ENCODE measurements around the gene CSRP1.

The CSRP1 gene

GRCh38 chr1:201471772-201472171 is 35.2 kb downstream of the CSRP1 start:
- no peak for TF ChIP-seq CTCF (conservative IDR thresholded peaks at IDR 0.05; ENCODE audit: low read depth, low read length)
- no peak overlapping the region for H3K4me3 ChIP-seq (ENCODE audit: low read length)
- DNase-seq (ENCODE audit: low read depth) = no peak

GRCh38 chr1:201470581-201470980 is 36.3 kb downstream of the CSRP1 start:
- DNase-seq (ENCODE audit: low read depth) = no peak
- H3K4me3 ChIP-seq (ENCODE audit: low read length) = no peak overlapping the region
- no peak for TF ChIP-seq CTCF (conservative IDR thresholded peaks at IDR 0.05; ENCODE audit: low read depth, low read length)

- no peak for DNase-seq (ENCODE audit: low read depth)
- no peak for TF ChIP-seq CTCF (conservative IDR thresholded peaks at IDR 0.05; ENCODE audit: low read depth, low read length)
- peak overlapping the region; percentile 89 for H3K4me3 ChIP-seq (ENCODE audit: low read length)
These were observed 37.3 kb downstream of the CSRP1 start for GRCh38 chr1:201469645-201470074.

GRCh38 chr1:201468844-201469644 is 37.9 kb downstream of the CSRP1 start, which contains the start of gene PHLDA3:
Gene PHLDA3, minus strand, starts transcription at chr1:201469188. Its CDS starts 402 bp downstream, at chr1:201468786.
- no peak for DNase-seq (ENCODE audit: low read depth)
- TF ChIP-seq CTCF (conservative IDR thresholded peaks at IDR 0.05; ENCODE audit: low read depth, low read length) = no peak
- H3K4me3 ChIP-seq (ENCODE audit: low read length) = peak within 1 kb of the TSS; percentile 89

- peak overlapping the region; percentile 89 for H3K4me3 ChIP-seq (ENCODE audit: low read length)
- no peak for TF ChIP-seq CTCF (conservative IDR thresholded peaks at IDR 0.05; ENCODE audit: low read depth, low read length)
- DNase-seq (ENCODE audit: low read depth) = no peak
These were observed 38.5 kb downstream of the CSRP1 start for GRCh38 chr1:201468501-201468843.

GRCh38 chr1:201466492-201466891 is 40.4 kb downstream of the CSRP1 start:
- DNase-seq (ENCODE audit: low read depth) = peak; percentile 89
- no peak for TF ChIP-seq CTCF (conservative IDR thresholded peaks at IDR 0.05; ENCODE audit: low read depth, low read length)
- peak overlapping the region; percentile 89 for H3K4me3 ChIP-seq (ENCODE audit: low read length)

GRCh38 chr1:201465698-201466290 is 41.1 kb downstream of the CSRP1 start:
- no peak for DNase-seq (ENCODE audit: low read depth)
- TF ChIP-seq CTCF (conservative IDR thresholded peaks at IDR 0.05; ENCODE audit: low read depth, low read length) = no peak
- H3K4me3 ChIP-seq (ENCODE audit: low read length) = peak overlapping the region; percentile 89
